Heart left ventricle (tissue), 16 donors: Measurements from ENCODE around the gene SSBP3. TPM values are rescaled to one million over a fixed set of nuclear protein-coding genes. Genes with fewer than 3 reads are reported as not detected.
A peak's percentile ranks its signal among the peaks of the same experiment; 100 is the strongest.

Source experiments
- ATAC-seq, 4 donors: fragments of 200-7000 bp; cut with Tn5 transposase; one replicate each; pipeline ENCODE4 v1.9.1; 2020 to 2022; ENCODE audit warnings: moderate library complexity in 4 of 4, mild to moderate bottlenecking in 3 of 4, moderate number of reproducible peaks in 1 of 4
- DNase-seq, 5 donors: peaks; one replicate each; pipeline ENCODE4 v3.0.0-alpha.2; 2020
- H3K27ac ChIP-seq, 12 donors: fragments of 200-600 bp; sonication (generic) in 4 of 12; one replicate each; pipeline versions ENCODE4 v1.5.0 to v1.8.0; 2016 to 2022; ENCODE audit warnings: mild to moderate bottlenecking in 2 of 12
- H3K27me3 ChIP-seq, 9 donors: fragments of 200-600 bp; sonication (generic) in 2 of 9; one replicate each; pipeline versions ENCODE4 v1.5.1 to v1.8.0; 2016 to 2022; ENCODE audit warnings: mild to moderate bottlenecking in 3 of 9
- H3K36me3 ChIP-seq, 9 donors: fragments of 200-600 bp; sonication (generic) in 2 of 9; one replicate each; pipeline versions ENCODE4 v1.5.0 to v1.8.0; 2018 to 2022; ENCODE audit warnings: mild to moderate bottlenecking in 2 of 9
- H3K4me1 ChIP-seq, 12 donors: fragments of 200-600 bp; sonication (generic) in 4 of 12; one replicate each; pipeline versions ENCODE4 v1.5.0 to v1.8.0; 2016 to 2022; ENCODE audit warnings: mild to moderate bottlenecking in 3 of 12
- H3K4me3 ChIP-seq, 12 donors: fragments of 200-600 bp; sonication (generic) in 4 of 12; one replicate each; pipeline versions ENCODE4 v1.5.0 to v1.8.0; 2017 to 2022; ENCODE audit warnings: mild to moderate bottlenecking in 9 of 12, moderate library complexity in 4 of 12
- H3K9me3 ChIP-seq, 12 donors: fragments of 200-600 bp; sonication (generic) in 4 of 12; one replicate each; pipeline versions ENCODE4 v1.5.0 to v1.8.0; 2016 to 2022; ENCODE audit warnings: mild to moderate bottlenecking in 1 of 12
- CTCF ChIP-seq, 12 donors: fragments of 200-600 bp; sonication (generic) in 4 of 12; IDR thresholded peaks; one replicate each; pipeline versions ENCODE4 v1.5.0 to v1.8.0; 2018 to 2022; ENCODE audit warnings: antibody characterized with exemption in 12 of 12, mild to moderate bottlenecking in 5 of 12
- POLR2A ChIP-seq, 2 donors: fragments of 450-650 bp; IDR thresholded peaks; one replicate each; pipeline ENCODE4 v1.6.1; 2017; ENCODE audit warnings: antibody characterized with exemption in 2 of 2, mild to moderate bottlenecking in 2 of 2, moderate library complexity in 2 of 2
- WGBS, 4 donors: extraction: QIAGEN DNeasy Blood & Tissue Kit in 2 of 4; methylation state at CpG; one replicate each; pipeline versions ENCODE4 v1.1.5 to v1.1.7; 2013 to 2018; 5-methylcytosine and 5-hydroxymethylcytosine counted together
- intact Hi-C, 10 donors: fragments of 100-400 bp; cut with DNase I; formaldehyde crosslinking; loops; one replicate each; pipeline versions ENCODE4 v1.11.1 to v1.14.2; 2022
- polyA plus RNA-seq, 2 donors: library from polyadenylated mRNA; stranded (reverse); fragments of 200-250 nt; gene quantifications; one replicate each; pipeline ENCODE4 v1.2.3, GENCODE V29; 2013
- total RNA-seq, 9 donors: library from RNA; depleted of rRNA in 2 of 9; stranded (reverse); fragments of >200 nt in 2 of 9; fragmentation: NEBNext Ultra II Directional in 3 of 9; extraction: Animal tissue kit (Norgen Biotek cat#: 25700) in 3 of 9; gene quantifications; one replicate each; pipeline versions ENCODE4 v1.1.0 to v1.2.4, GENCODE V29; 2016 to 2023
- donor health status: ischemic (EF 13 %, LVEDD 7.1; RV severe dilation, severe dysfunction).
- donor health status: healthy with polysubstance abuse.
- donor health status: DM: no; HTN: yes; CAD: no.
- donor health status: DM: no; HTN: no; CAD: no.
- donor health status: ischemic (EF 25% LVEDD 6.9; RV normal size, moderate dysfunction).
- donor health status: ischemic (EF 25% LVEDD 5.7; RV mildly dilated, moderate dysfunction).
- donor health status: healthy.
- donor health status: DM: yes; HTN: yes; CAD: no.
- donor health status: ischemic (EF 35%, LVEDD 5.7; RV mildly dilated, moderate dysfunction).
- donor health status: nonischemic (EF 11% LVEDD 7.7; RV severe dilation, severe dysfunction).
- donor health status: DM: yes; HTN: yes; CAD: no.
- donor health status: PGD.
- donor health status: ischemic (EF 29% LVEDD 5.4; RV normal size, mild dysfunction).
- donor health status: nonischemic (EF 23%, LVEDD 6.1; RV moderate dilation, normal function).

The SSBP3 gene
- total and polyA plus RNA-seq, 11 donors = 20.8 to 61.8 (median 48.1) TPM

DNA sequence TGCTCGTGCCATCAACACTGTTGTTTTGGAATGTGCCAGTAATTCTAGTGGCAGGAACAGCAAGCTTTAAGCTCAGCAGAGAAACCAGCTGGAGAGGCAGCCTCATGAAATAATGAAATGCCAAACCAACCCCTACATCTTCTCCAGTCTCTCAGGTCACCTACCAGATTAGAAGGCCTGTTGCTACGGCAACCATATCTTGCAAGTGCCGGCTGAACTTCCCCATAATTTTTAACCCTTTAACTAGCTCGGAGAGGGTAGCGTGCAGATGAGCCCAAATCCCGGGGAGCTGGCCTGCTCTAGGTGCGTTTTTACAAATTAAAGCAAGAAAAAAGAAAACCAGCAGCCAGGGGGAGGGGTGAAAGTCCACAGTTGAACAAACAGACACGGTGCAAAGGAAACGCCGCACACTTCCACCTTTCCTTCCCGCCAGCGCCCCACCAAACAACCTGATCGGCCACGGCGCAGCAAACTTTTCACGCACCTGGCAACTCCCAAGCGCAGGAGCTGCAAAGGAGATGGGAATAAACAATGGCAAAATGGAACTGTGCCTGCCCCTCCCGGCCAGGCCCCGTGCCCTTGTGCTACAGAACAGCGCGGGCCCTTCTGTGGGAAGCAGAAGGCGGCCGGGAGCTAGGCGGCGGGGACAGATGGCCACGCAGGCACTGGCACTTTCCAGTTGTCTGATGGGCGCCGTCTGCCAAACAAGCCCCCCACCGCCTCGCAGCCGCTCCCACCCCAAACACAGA, 50.1 kb downstream of the SSBP3 start:
- TF ChIP-seq POLR2A (IDR thresholded peaks at IDR 0.05) (no peak), CTCF (IDR thresholded peaks at IDR 0.05) (no peak)
- WGBS, 4 donors = 40 to 50% (median 45%) methylated on average over 31 of the region's 31 CpGs
- intact Hi-C loops = loop anchor here in 8 of 10 donors (5.0 to 10.0 kb wide), 9 partner anchors 41 to 131 kb away; partner anchors contain the start of gene SSBP3 (in 1 of the 8)

GRCh38 chr1:54354899-54355298, 51.3 kb downstream of the SSBP3 start:
- Histone ChIP-seq H3K27ac (peak overlapping the region in 4 of 12 donors; percentile 0 to 29 (median 17)), H3K27me3 (no peaks in the 10 kb centered on the region), H3K4me1 (peaks cover 4 to 86% (median 52%) of the 10 kb centered on the region in 12 donors), H3K9me3 (no peaks in the 10 kb centered on the region), H3K36me3 (no peaks in the 10 kb centered on the region), H3K4me3 (no peak overlapping the region)
- no peak for DNase-seq
- ATAC-seq = peak in 3 of 4 donors; percentile 19 to 46 (median 21)
- TF ChIP-seq CTCF (IDR thresholded peaks at IDR 0.05) (no peak), POLR2A (IDR thresholded peaks at IDR 0.05) (no peak)
- WGBS, 4 donors = 19 to 45% (median 32%) methylated on average over 6 of the region's 6 CpGs
- intact Hi-C loops = loop anchor here in 8 of 10 donors (5.0 to 10.0 kb wide), 9 partner anchors 42 to 132 kb away; partner anchors contain the start of gene SSBP3 (in 1 of the 8)

More for the DNA sequence above, 50.1 kb downstream of the SSBP3 start:
- peak overlapping the region in 4 of 12 donors; percentile 11 to 39 (median 15) for H3K4me3 ChIP-seq
- no peaks in the 10 kb centered on the region for H3K27me3 ChIP-seq
- ATAC-seq (no peak), DNase-seq (no peak)
- H3K36me3 ChIP-seq = no peaks in the 10 kb centered on the region
- peaks cover 4 to 86% (median 57%) of the 10 kb centered on the region in 12 donors for H3K4me1 ChIP-seq
- H3K9me3 ChIP-seq = no peaks in the 10 kb centered on the region
- H3K27ac ChIP-seq = peak overlapping the region in 5 of 12 donors; percentile 2 to 30 (median 13)

DNA sequence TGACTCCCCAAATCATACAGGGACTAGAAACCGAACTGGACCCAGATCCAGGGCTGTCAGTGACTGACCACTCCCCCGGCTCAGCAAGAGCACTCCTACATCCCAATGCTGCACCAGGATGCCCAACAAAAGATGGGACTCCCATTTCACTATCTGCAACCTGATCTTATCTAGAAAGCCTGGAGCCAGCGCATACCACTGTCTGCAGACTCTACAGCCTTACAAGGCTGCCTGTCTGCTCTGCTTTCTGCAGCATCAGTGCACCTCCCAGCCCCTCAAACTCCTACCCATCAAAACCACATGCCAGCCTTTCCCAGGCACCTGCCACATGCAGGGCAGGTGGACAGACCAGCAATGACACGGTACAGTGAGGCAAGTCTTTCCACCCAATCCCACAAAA, 52.2 kb downstream of the SSBP3 start:
- DNase-seq (no peak), ATAC-seq (no peak)
- H3K9me3 ChIP-seq = no peaks in the 10 kb centered on the region
- no peaks in the 10 kb centered on the region for H3K27me3 ChIP-seq
- H3K27ac ChIP-seq = no peak overlapping the region
- no peak overlapping the region for H3K4me3 ChIP-seq
- WGBS, 4 donors = 86 to 88% (median 87%) methylated on average over 2 to 4 of the region's 4 CpGs
- H3K4me1 ChIP-seq = peaks cover 4 to 80% (median 52%) of the 10 kb centered on the region in 12 donors
- H3K36me3 ChIP-seq = no peaks in the 10 kb centered on the region
- TF ChIP-seq POLR2A (IDR thresholded peaks at IDR 0.05) (no peak), CTCF (IDR thresholded peaks at IDR 0.05) (no peak)
- intact Hi-C loops = loop anchor here in 4 of 10 donors (10.0 kb wide), 3 partner anchors 51 to 79 kb away; partner anchors contain the start of gene SSBP3 (in 1 of the 4)

DNA sequence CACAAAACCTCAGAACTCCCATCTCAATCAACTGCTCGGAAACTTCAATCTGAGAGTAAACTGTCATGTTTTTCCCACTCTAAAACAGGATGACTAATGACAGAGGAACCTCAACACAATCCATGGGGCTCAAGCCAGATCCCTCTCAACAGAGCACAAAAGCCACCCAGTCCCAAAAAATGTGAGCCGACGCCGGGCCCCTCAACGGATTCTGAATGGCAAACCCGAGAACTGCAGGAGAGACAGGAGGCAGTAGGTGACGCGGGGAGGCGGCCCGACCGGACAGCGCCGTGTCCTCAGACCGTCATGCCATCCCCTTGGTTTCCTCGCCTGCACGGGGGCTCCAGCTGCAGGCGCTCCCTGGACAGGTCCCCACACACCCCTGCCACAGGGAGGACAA, 53.4 kb downstream of the SSBP3 start:
- H3K4me1 ChIP-seq = peaks cover 4 to 77% (median 44%) of the 10 kb centered on the region in 12 donors
- DNase-seq = peak in 1 of 5 donors; percentile 1
- no peaks in the 10 kb centered on the region for H3K27me3 ChIP-seq
- intact Hi-C loops = loop anchor here in 4 of 10 donors (10.0 kb wide), 3 partner anchors 52 to 78 kb away; partner anchors contain the start of gene SSBP3 (in 1 of the 4)
- no peaks in the 10 kb centered on the region for H3K36me3 ChIP-seq
- ATAC-seq = no peak
- no peak overlapping the region for H3K27ac ChIP-seq
- no peaks in the 10 kb centered on the region for H3K9me3 ChIP-seq
- 77 to 93% (median 87%) methylated on average over 17 of the region's 17 CpGs for WGBS, 4 donors
- TF ChIP-seq POLR2A (IDR thresholded peaks at IDR 0.05) (no peak), CTCF (IDR thresholded peaks at IDR 0.05) (no peak)
- H3K4me3 ChIP-seq = no peak overlapping the region
